SK-N-SH (cell line): Measurements from ENCODE around the gene SLC12A6. TPM values are rescaled to one million over a fixed set of nuclear protein-coding genes. Genes with fewer than 3 reads are reported as not detected.

Source experiments
- CTCF ChIA-PET: fragments of 300-600, 350-600 bp; formaldehyde crosslinking; extraction: SDS; loops from one replicate; lab custom pipeline; 2021; lab: Yijun Ruan, JAX
- POLR2A ChIA-PET: fragments of 350-600 bp; sonication (Branson Sonifier 250); formaldehyde crosslinking; extraction: SDS; loops from one replicate; lab custom pipeline; 2020; ENCODE audit warnings: antibody characterized with exemption, inconsistent platforms; lab: Yijun Ruan, JAX
- DNase-seq: peaks from one replicate; pipeline ENCODE4 v3.0.0; 2012
- H2AFZ ChIP-seq: fragments of 200-600 bp; sonication (generic); 2 replicates; pipeline ENCODE4 v1.8.1; 2016; ENCODE audit warnings: antibody characterized with exemption, mild to moderate bottlenecking, low read depth
- H3F3A ChIP-seq: fragments of 200-600 bp; sonication (generic); replicated peaks from 2 replicates; pipeline ENCODE3; 2016; ENCODE audit warnings: antibody characterized with exemption, mild to moderate bottlenecking; ENCODE audit not compliant: insufficient read depth
- H3K27ac ChIP-seq, 2 experiments: fragments of 200-500 bp in 1 of 2; fragments of 200-600 bp in 1 of 2; sonication (Bioruptor generic) in 1 of 2; sonication (generic), shearing (Covaris generic) in 1 of 2; 2 replicates each; pipeline versions ENCODE4 v1.5.1 to v1.6.1; 2014 to 2016; ENCODE audit warnings: low read depth in 2 of 2, inconsistent platforms in 1 of 2, low read length in 1 of 2, mild to moderate bottlenecking in 1 of 2, mixed read lengths in 1 of 2
- H3K27me3 ChIP-seq: fragments of 200-600 bp; sonication (generic), shearing (Covaris generic); 2 replicates; pipeline ENCODE4 v1.6.1; 2016; ENCODE audit warnings: mixed run types; ENCODE audit not compliant: insufficient read depth
- H3K36me3 ChIP-seq, 2 experiments: fragments of 200-500 bp in 1 of 2; fragments of 200-600 bp in 1 of 2; sonication (Bioruptor generic) in 1 of 2; sonication (generic) in 1 of 2; replicated peaks in 1 of 2; 2 replicates each; pipeline versions ENCODE3 to v1.5.1; 2014 to 2016; ENCODE audit warnings: low read length in 1 of 2, mild to moderate bottlenecking in 1 of 2; ENCODE audit not compliant: insufficient read depth in 2 of 2, control insufficient read depth in 1 of 2
- H3K4me1 ChIP-seq, 2 experiments: fragments of 200-500 bp in 1 of 2; fragments of 200-600 bp in 1 of 2; sonication (Bioruptor generic) in 1 of 2; sonication (generic), shearing (Covaris generic) in 1 of 2; 2 replicates each; pipeline versions ENCODE4 v1.5.1 to v1.6.1; 2014 to 2016; ENCODE audit warnings: low read depth in 1 of 2, low read length in 1 of 2, mixed run types in 1 of 2; ENCODE audit not compliant: insufficient read depth in 2 of 2, control insufficient read depth in 1 of 2
- H3K4me2 ChIP-seq: fragments of 200-600 bp; sonication (generic), shearing (Covaris generic); 2 replicates; pipeline ENCODE4 v1.6.1; 2017; ENCODE audit warnings: mixed run types
- H3K4me3 ChIP-seq, 2 experiments: fragments of 200-500 bp in 1 of 2; fragments of 200-600 bp in 1 of 2; sonication (Bioruptor generic) in 1 of 2; sonication (generic), shearing (Covaris generic) in 1 of 2; 2 replicates each; pipeline versions ENCODE4 v1.5.1 to v1.8.1; 2014 to 2016; ENCODE audit warnings: low read depth in 2 of 2, inconsistent platforms in 1 of 2, low read length in 1 of 2, mild to moderate bottlenecking in 1 of 2, mixed read lengths in 1 of 2, moderate library complexity in 1 of 2
- H3K79me2 ChIP-seq: fragments of 200-600 bp; sonication (generic); 2 replicates; pipeline ENCODE4 v1.8.1; 2017; ENCODE audit warnings: mild to moderate bottlenecking; ENCODE audit not compliant: insufficient read depth
- H3K9ac ChIP-seq: fragments of 200-600 bp; sonication (generic); 2 replicates; pipeline ENCODE4 v1.6.1; 2017; ENCODE audit warnings: mixed run types
- H3K9me2 ChIP-seq: fragments of 200-600 bp; sonication (generic); 2 replicates; pipeline ENCODE4 v1.6.1; 2017; ENCODE audit warnings: mixed run types
- H3K9me3 ChIP-seq: fragments of 200-600 bp; sonication (generic); 2 replicates; pipeline ENCODE4 v1.6.1; 2017; ENCODE audit warnings: mixed run types, mild to moderate bottlenecking, moderate library complexity
- H4K20me1 ChIP-seq: fragments of 200-600 bp; sonication (generic); 2 replicates; pipeline ENCODE4 v1.6.1; 2017; ENCODE audit warnings: mild to moderate bottlenecking, mixed run types; ENCODE audit not compliant: insufficient read depth
- CHD2 ChIP-seq: fragments of 150-350 bp; IDR thresholded peaks from 2 replicates; pipeline ENCODE4 v1.6.1; 2018; ENCODE audit warnings: low read length; ENCODE audit not compliant: partially characterized antibody
- EP300 ChIP-seq, 2 experiments: IDR thresholded peaks; 2 replicates each; pipeline versions ENCODE4 v1.4.0 to v1.6.1; 2012; ENCODE audit warnings: borderline replicate concordance in 1 of 2, low read depth in 1 of 2, low read length in 1 of 2
- FOSL2 ChIP-seq: IDR thresholded peaks from 2 replicates; pipeline ENCODE4 v1.4.0; 2012; ENCODE audit warnings: low read depth, mild to moderate bottlenecking, moderate library complexity, borderline replicate concordance
- JUND ChIP-seq: IDR thresholded peaks from 2 replicates; pipeline ENCODE4 v1.4.0; 2012
- MXI1 ChIP-seq: IDR thresholded peaks from 2 replicates; pipeline ENCODE4 v1.6.1; 2012; ENCODE audit warnings: mild to moderate bottlenecking, low read depth, low read length, improper control_type of control experiment
- NFIC ChIP-seq: IDR thresholded peaks from 2 replicates; pipeline ENCODE4 v1.4.0; 2012; ENCODE audit warnings: borderline replicate concordance
- NRF1 ChIP-seq: IDR thresholded peaks from 2 replicates; pipeline ENCODE4 v1.6.1; 2012; ENCODE audit warnings: low read depth, mild to moderate bottlenecking, low read length
- RAD21 ChIP-seq: IDR thresholded peaks from 2 replicates; pipeline ENCODE4 v1.6.1; 2012; ENCODE audit warnings: mild to moderate bottlenecking, low read length
- RCOR1 ChIP-seq: fragments of 150-350 bp; IDR thresholded peaks from 2 replicates; pipeline ENCODE4 v1.6.1; 2017; ENCODE audit warnings: antibody characterized with exemption, low read length
- RFX5 ChIP-seq: IDR thresholded peaks from 2 replicates; pipeline ENCODE4 v1.6.1; 2012; ENCODE audit warnings: mild to moderate bottlenecking, improper control_type of control experiment, low read length
- SIN3A ChIP-seq: IDR thresholded peaks from 2 replicates; pipeline ENCODE4 v1.6.1; 2012; ENCODE audit warnings: low read depth, mild to moderate bottlenecking, low read length, moderate library complexity, borderline replicate concordance
- SMC3 ChIP-seq: IDR thresholded peaks from 2 replicates; pipeline ENCODE4 v1.6.1; 2012; ENCODE audit warnings: low read depth, low read length, improper control_type of control experiment
- TCF12 ChIP-seq: IDR thresholded peaks from 2 replicates; pipeline ENCODE4 v1.4.0; 2012
- YY1 ChIP-seq: IDR thresholded peaks from 2 replicates; pipeline ENCODE4 v1.4.0; 2012; ENCODE audit warnings: low read depth, mild to moderate bottlenecking
- WGBS: methylation state at CpG from one replicate; pipeline ENCODE4 v1.1.6; 2017; ENCODE audit warnings: low lambda C conversion rate; 5-methylcytosine and 5-hydroxymethylcytosine counted together
- polyA plus RNA-seq, 3 experiments: library from polyadenylated mRNA; depleted of rRNA; stranded (reverse); fragments of >200 nt; gene quantifications; 2 replicates each; pipeline ENCODE4 v1.2.3, GENCODE V29; 2012
- TF ChIP-seq, protein P1 (sequence below): fragments of 150-350 bp; IDR thresholded peaks from 2 replicates; pipeline ENCODE4 v1.6.1; 2017; ENCODE audit warnings: antibody characterized with exemption, low read length, low read depth, borderline replicate concordance
- TF ChIP-seq, protein P2 (sequence below): fragments of 200-600 bp; sonication (generic); IDR thresholded peaks from 2 replicates; pipeline ENCODE4 v1.6.1; 2017; ENCODE audit warnings: antibody characterized with exemption, mild to moderate bottlenecking, moderate library complexity

The SLC12A6 gene
- polyA plus RNA-seq, 1 of the 3 experiments (the other 2 are of a cell fraction): 7.7 TPM

DNA sequence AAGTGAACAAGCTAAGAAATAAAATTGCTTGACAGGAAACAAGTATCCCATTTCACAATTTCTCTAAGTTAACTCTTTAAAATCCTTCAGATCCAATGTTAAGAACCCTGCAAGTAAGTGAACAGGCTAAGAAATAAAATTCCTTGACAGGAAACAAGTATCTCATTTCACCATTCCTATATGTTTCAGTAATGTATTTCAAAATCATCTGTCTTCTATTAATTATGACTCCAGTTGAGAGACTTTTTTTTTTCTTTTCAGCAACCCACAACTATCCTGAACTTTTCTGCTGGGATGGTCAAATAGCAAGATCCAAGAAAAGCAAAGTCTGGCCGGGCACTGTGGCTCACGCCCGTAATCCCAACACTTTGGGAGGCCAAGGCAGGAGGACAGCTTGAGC is 2.4 kb upstream of the SLC12A6 start:
- H3K36me3 ChIP-seq: peaks cover 22 to 36% of the 10 kb centered on the region in 2 experiments
- no peak for TF ChIP-seq YY1
- TF ChIP-seq TCF12: no peak
- TF ChIP-seq SMC3: no peak
- no peak for TF ChIP-seq NRF1
- no peak for TF ChIP-seq RFX5
- TF ChIP-seq, protein P1, sequence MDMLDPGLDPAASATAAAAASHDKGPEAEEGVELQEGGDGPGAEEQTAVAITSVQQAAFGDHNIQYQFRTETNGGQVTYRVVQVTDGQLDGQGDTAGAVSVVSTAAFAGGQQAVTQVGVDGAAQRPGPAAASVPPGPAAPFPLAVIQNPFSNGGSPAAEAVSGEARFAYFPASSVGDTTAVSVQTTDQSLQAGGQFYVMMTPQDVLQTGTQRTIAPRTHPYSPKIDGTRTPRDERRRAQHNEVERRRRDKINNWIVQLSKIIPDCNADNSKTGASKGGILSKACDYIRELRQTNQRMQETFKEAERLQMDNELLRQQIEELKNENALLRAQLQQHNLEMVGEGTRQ: no peak
- TF ChIP-seq CHD2: no peak
- TF ChIP-seq MXI1: no peak
- no peak for TF ChIP-seq FOSL2
- no peak for TF ChIP-seq RAD21
- TF ChIP-seq NFIC: no peak
- TF ChIP-seq JUND: no peak
- no peak for TF ChIP-seq RCOR1
- no peak for TF ChIP-seq EP300 (IDR thresholded peaks at IDR 0.05; ENCODE audit: borderline replicate concordance in 1 of 2, low read depth in 1 of 2, low read length in 1 of 2)
- TF ChIP-seq SIN3A: no peak
- TF ChIP-seq, protein P2, sequence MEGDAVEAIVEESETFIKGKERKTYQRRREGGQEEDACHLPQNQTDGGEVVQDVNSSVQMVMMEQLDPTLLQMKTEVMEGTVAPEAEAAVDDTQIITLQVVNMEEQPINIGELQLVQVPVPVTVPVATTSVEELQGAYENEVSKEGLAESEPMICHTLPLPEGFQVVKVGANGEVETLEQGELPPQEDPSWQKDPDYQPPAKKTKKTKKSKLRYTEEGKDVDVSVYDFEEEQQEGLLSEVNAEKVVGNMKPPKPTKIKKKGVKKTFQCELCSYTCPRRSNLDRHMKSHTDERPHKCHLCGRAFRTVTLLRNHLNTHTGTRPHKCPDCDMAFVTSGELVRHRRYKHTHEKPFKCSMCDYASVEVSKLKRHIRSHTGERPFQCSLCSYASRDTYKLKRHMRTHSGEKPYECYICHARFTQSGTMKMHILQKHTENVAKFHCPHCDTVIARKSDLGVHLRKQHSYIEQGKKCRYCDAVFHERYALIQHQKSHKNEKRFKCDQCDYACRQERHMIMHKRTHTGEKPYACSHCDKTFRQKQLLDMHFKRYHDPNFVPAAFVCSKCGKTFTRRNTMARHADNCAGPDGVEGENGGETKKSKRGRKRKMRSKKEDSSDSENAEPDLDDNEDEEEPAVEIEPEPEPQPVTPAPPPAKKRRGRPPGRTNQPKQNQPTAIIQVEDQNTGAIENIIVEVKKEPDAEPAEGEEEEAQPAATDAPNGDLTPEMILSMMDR: no peak
- H3K4me1 ChIP-seq: peaks cover 14 to 19% of the 10 kb centered on the region in 2 experiments; a peak in 3 of 4 replicates
- 87% methylated on average over 3 of the region's 3 CpGs for WGBS
- peak overlapping the region in 1 of 2 experiments; percentile 59; a peak in 2 of 4 replicates for H3K27ac ChIP-seq
- CTCF ChIA-PET: interaction anchor here (0.8 to 1.5 kb wide), 2 partner anchors 11 to 98 kb away, joined by 3 to 8 read pairs; no protein-coding TSS in a partner anchor
- no peak overlapping the region for H3K9ac ChIP-seq
- no peaks in the 10 kb centered on the region for H3K27me3 ChIP-seq
- no peak overlapping the region for H3K4me3 ChIP-seq
- no peaks in the 10 kb centered on the region for H3K9me2 ChIP-seq
- no peaks in the 10 kb centered on the region for H3K9me3 ChIP-seq
- H3K79me2 ChIP-seq: peaks cover 60% of the 10 kb centered on the region
- peaks cover 34% of the 10 kb centered on the region for H3F3A ChIP-seq
- POLR2A ChIA-PET: interaction anchor here (3.3 kb wide), 1 partner anchor 27 kb away, joined by 19 read pairs; the partner anchor contains the start of gene LPCAT4
- H4K20me1 ChIP-seq: no peaks in the 10 kb centered on the region
- no peak for DNase-seq
- H3K4me2 ChIP-seq: no peak overlapping the region
- no peak overlapping the region for H2AFZ ChIP-seq
